K562 (cell line): ENCODE data around the gene FRK.

Experiments
- ATF3 ChIP-seq, 2 experiments: fragments of 450-650 bp in 1 of 2; sonication (generic) in 1 of 2; formaldehyde crosslinking in 1 of 2; IDR thresholded peaks in 1 of 2; conservative IDR thresholded peaks in 1 of 2; 2 replicates each; pipeline versions ENCODE4 v1.6.1 to v1.8.1; 2016 to 2023; ENCODE audit warnings: mild to moderate bottlenecking in 2 of 2, moderate library complexity in 2 of 2, inconsistent platforms in 1 of 2, missing genetic modification reagents in 1 of 2
- BRD4 ChIP-seq: fragments of 200-600 bp; sonication (generic); IDR thresholded peaks from 2 replicates; pipeline ENCODE4 v1.6.1; 2017; ENCODE audit warnings: inconsistent platforms
- CTBP1 ChIP-seq: fragments of 450-650 bp; IDR thresholded peaks from 2 replicates; pipeline ENCODE4 v1.6.1; 2016; ENCODE audit warnings: borderline replicate concordance
- CTCF ChIP-seq, 3 experiments: IDR thresholded peaks in 2 of 3; conservative IDR thresholded peaks in 1 of 3; 2 replicates each; pipeline ENCODE4 v1.5.1; 2011 to 2012; ENCODE audit warnings: low read length in 3 of 3, mild to moderate bottlenecking in 3 of 3, control low read depth in 2 of 3, improper control_type of control experiment in 1 of 3, inconsistent platforms in 1 of 3, low read depth in 1 of 3, mixed read lengths in 1 of 3, moderate library complexity in 1 of 3; ENCODE audit not compliant: insufficient read depth in 2 of 3
- EHMT2 ChIP-seq: fragments of 450-650 bp; IDR thresholded peaks from 2 replicates; pipeline ENCODE4 v1.6.1; 2018; ENCODE audit warnings: antibody characterized with exemption
- IRF2 ChIP-seq: sonication (generic); formaldehyde crosslinking; IDR thresholded peaks from 2 replicates; pipeline ENCODE4 v1.8.1; 2022; ENCODE audit warnings: mild to moderate bottlenecking, missing genetic modification reagents
- KAT2B ChIP-seq: IDR thresholded peaks from one replicate; pipeline ENCODE4 v1.6.1; 2012; ENCODE audit warnings: low read depth, mild to moderate bottlenecking, control low read depth, inconsistent platforms, low read length, moderate library complexity
- MYNN ChIP-seq, 2 experiments: sonication (generic); formaldehyde crosslinking in 1 of 2; IDR thresholded peaks; 2 replicates each; pipeline versions ENCODE4 v1.5.0 to v1.6.1; 2016 to 2020; ENCODE audit warnings: antibody characterized with exemption in 1 of 2, missing genetic modification reagents in 1 of 2
- RAD51 ChIP-seq: fragments of 450-650 bp; IDR thresholded peaks from 2 replicates; pipeline ENCODE4 v1.7.1; 2016; ENCODE audit warnings: low read depth, mild to moderate bottlenecking, borderline replicate concordance
- TAF1 ChIP-seq: IDR thresholded peaks from 2 replicates; pipeline ENCODE4 v1.6.1; 2011; ENCODE audit warnings: mild to moderate bottlenecking, low read length, moderate library complexity; ENCODE audit not compliant: insufficient read depth, control insufficient read depth, severe bottlenecking; ENCODE audit errors: extremely low read depth
- ZNF274 ChIP-seq: IDR thresholded peaks from 2 replicates; pipeline ENCODE4 v1.6.1; 2011; ENCODE audit warnings: low read depth, mild to moderate bottlenecking, low read length, moderate library complexity, borderline replicate concordance
- ZNF282 ChIP-seq: sonication (generic); formaldehyde crosslinking; IDR thresholded peaks from 2 replicates; pipeline ENCODE4 v1.8.1; 2023; ENCODE audit warnings: missing genetic modification reagents

- no peak for TF ChIP-seq CTCF (IDR thresholded peaks at IDR 0.05 in 2 of 3, conservative IDR thresholded peaks at IDR 0.05 in 1 of 3; ENCODE audit: insufficient read depth in 2 of 3, low read depth in 1 of 3, low read length in 3 of 3)
- TF ChIP-seq MYNN (IDR thresholded peaks at IDR 0.05): no peak
- no peak for TF ChIP-seq MYNN (CRISPR knock-in tag; IDR thresholded peaks at IDR 0.05)
- TF ChIP-seq ATF3 (IDR thresholded peaks at IDR 0.05): no peak
- no peak for TF ChIP-seq ATF3 (CRISPR knock-in tag; conservative IDR thresholded peaks at IDR 0.05)
- TF ChIP-seq CTBP1: no peak
- TF ChIP-seq IRF2 (CRISPR knock-in tag): no peak
- TF ChIP-seq EHMT2: no peak
- no peak for TF ChIP-seq ZNF274
- TF ChIP-seq ZNF282 (CRISPR knock-in tag): no peak
- no peak for TF ChIP-seq TAF1
- no peak for TF ChIP-seq RAD51
- no peak for TF ChIP-seq BRD4
- no peak for TF ChIP-seq KAT2B
Observed at GRCh38 chr6:115922971-115923370, 137.7 kb downstream of the FRK start.
